ENCODE data around the gene NBAS. TPM values are rescaled to one million over a fixed set of nuclear protein-coding genes. Genes with fewer than 3 reads are reported as not detected.
A peak's percentile ranks its signal among the peaks of the same experiment; 100 is the strongest.

Gene NBAS
- total and polyA plus RNA-seq, 9 of the 15 experiments (the other 6 are each of a cell fraction or from before 2014, with no cell fraction given): 15.3 to 94.4 (median 69.9) TPM

- Histone ChIP-seq H3K27me3 (ENCODE audit: control insufficient read depth in 2 of 2, insufficient read depth in 2 of 2, low read length in 2 of 2) (no peaks in the 10 kb centered on the region), H3K27ac (ENCODE audit: extremely low read depth, low read depth, low read length) (no peak overlapping the region), H3K4me1 (replicated peaks in 1 of 2; ENCODE audit: control insufficient read depth in 2 of 2, insufficient read depth in 2 of 2, low read length in 2 of 2) (no peaks in the 10 kb centered on the region), H3K36me3 (ENCODE audit: control insufficient read depth, insufficient read depth, low read length) (peaks cover 57% of the 10 kb centered on the region), H3K9me3 (replicated peaks; ENCODE audit: control insufficient read depth, insufficient read depth, low read depth, low read length) (no peaks in the 10 kb centered on the region), H2AFZ (ENCODE audit: low read depth, low read length) (no peak overlapping the region), H3K4me3 (no peak overlapping the region), H3K9ac (ENCODE audit: insufficient read depth in 1 of 2, low read depth in 2 of 2, low read length in 2 of 2) (no peak overlapping the region; a peak in 1 of 4 replicates), H4K20me1 (replicated peaks; ENCODE audit: control insufficient read depth, insufficient read depth, low read length) (no peaks in the 10 kb centered on the region), H3K9me1 (ENCODE audit: control insufficient read depth, insufficient read depth, low read length) (no peaks in the 10 kb centered on the region), H3K4me2 (ENCODE audit: insufficient read depth, low read length) (no peak overlapping the region), H3K79me2 (ENCODE audit: control insufficient read depth, insufficient read depth, low read length) (no peaks in the 10 kb centered on the region)
- intact Hi-C loops (cut with micrococcal nuclease): no loop called here
- no TSS peak for BruUV-seq (replicated peaks)
- WGBS (ENCODE audit: insufficient coverage, low coverage, missing lambda C conversion rate): 94% methylated on average over 16 of the region's 17 CpGs
- CTCF ChIA-PET (ENCODE audit: low intra/inter-chr PET ratio): no interaction called here
- in situ Hi-C loops (cut with MboI): no loop called here
- FAIRE-seq (no peak), ATAC-seq (no peak), DNase-seq (ENCODE audit: extremely low read depth in 1 of 4, low spot score in 3 of 4) (no peak)
- TF ChIP-seq NFIC (IDR thresholded peaks at IDR 0.05): peak; percentile 84
- TF ChIP-seq ZNF408 (CRISPR knock-in tag; IDR thresholded peaks at IDR 0.05; ENCODE audit: low read depth): no peak
- no peak for TF ChIP-seq PRPF4 (IDR thresholded peaks at IDR 0.05; ENCODE audit: insufficient read depth, low read depth, low read length, poor library complexity, severe bottlenecking)
- TF ChIP-seq SMC3 (conservative IDR thresholded peaks at IDR 0.05; ENCODE audit: insufficient read depth, low read depth, low read length): no peak
- TF ChIP-seq CREB3L1 (IDR thresholded peaks at IDR 0.05; ENCODE audit: borderline replicate concordance, low read depth): no peak
- POLR2A ChIA-PET: no interaction called here
Observed at GRCh38 chr2:15218423-15219086, 342.6 kb downstream of the NBAS start.

Data from K562 (cell line).